Hepatocyte (in vitro differentiated cells): ENCODE results near the gene SCYL2.

Experiments
- CTCF ChIP-seq: fragments of 200-600 bp; sonication (generic); IDR thresholded peaks from 2 replicates; pipeline ENCODE4 v1.5.1; 2016; ENCODE audit warnings: antibody characterized with exemption, mild to moderate bottlenecking; ENCODE audit not compliant: poor library complexity
- EZH2 ChIP-seq: fragments of 200-600 bp; sonication (generic); IDR thresholded peaks from 2 replicates; pipeline ENCODE4 v1.6.1; 2016; ENCODE audit warnings: antibody characterized with exemption, mild to moderate bottlenecking, borderline replicate concordance
- EZH2phosphoT487 ChIP-seq: fragments of 200-600 bp; sonication (generic); IDR thresholded peaks from one replicate; pipeline ENCODE4 v1.6.1; 2018; ENCODE audit warnings: antibody characterized with exemption, mild to moderate bottlenecking, low read depth, moderate library complexity; ENCODE audit not compliant: unreplicated experiment, severe bottlenecking

GRCh38 chr12:100258127-100258526, 8.8 kb upstream of the SCYL2 start:
- TF ChIP-seq CTCF (no peak), EZH2phosphoT487 (no peak), EZH2 (no peak)
